Activated CD4-positive, alpha-beta T cell treated with anti-CD3 and anti-CD28 coated beads, Interleukin-2, amount 10 ng/mL, durations not matched to agents 7 days and 5 days (primary cell): ENCODE measurements around the gene CPB2. TPM values are rescaled to one million over a fixed set of nuclear protein-coding genes. Genes with fewer than 3 reads are reported as not detected.

Experiments
- CTCF ChIA-PET: fragments of 350-600 bp; sonication (Branson Sonifier 250); formaldehyde crosslinking; loops from one replicate; lab custom pipeline; 2021; ENCODE audit warnings: antibody characterized with exemption; lab: Charles Lee
- POLR2A ChIA-PET: fragments of 350-600 bp; sonication (Branson Sonifier 250); formaldehyde crosslinking; loops from one replicate; lab custom pipeline; 2021; ENCODE audit warnings: antibody characterized with exemption; lab: Charles Lee
- DNase-seq: peaks from one replicate; pipeline ENCODE4 v3.0.0-alpha.2; 2020
- H3K27ac Mint-ChIP-seq: one replicate; pipeline ENCODE4 v1.8.0; 2021; ENCODE audit warnings: mild to moderate bottlenecking, moderate library complexity, mixed read lengths
- H3K27me3 Mint-ChIP-seq: one replicate; pipeline ENCODE4 v1.8.0; 2021; ENCODE audit warnings: mixed read lengths
- H3K36me3 Mint-ChIP-seq: one replicate; pipeline ENCODE4 v1.8.0; 2021; ENCODE audit warnings: low read depth, mixed read lengths
- H3K4me1 Mint-ChIP-seq: one replicate; pipeline ENCODE4 v1.8.0; 2021; ENCODE audit warnings: mixed read lengths
- H3K4me3 Mint-ChIP-seq: one replicate; pipeline ENCODE4 v1.8.0; 2021; ENCODE audit warnings: mild to moderate bottlenecking, moderate library complexity, mixed read lengths
- H3K9me3 Mint-ChIP-seq: one replicate; pipeline ENCODE4 v1.8.0; 2021; ENCODE audit warnings: mixed read lengths
- total RNA-seq, 2 experiments: library from RNA; stranded (reverse); gene quantifications; one replicate each; pipeline ENCODE4 v1.2.3, GENCODE V29; 2021

The CPB2 gene
- total RNA-seq, 2 experiments from 2014 or later, result not detected

- CTCF ChIA-PET, result interaction anchor here (1.0 to 1.4 kb wide), 3 partner anchors 10 to 74 kb away, joined by 3 read pairs; no protein-coding TSS in a partner anchor
- H3K27me3 Mint-ChIP-seq, result no peaks in the 10 kb centered on the region
- peaks cover 11% of the 10 kb centered on the region for H3K4me1 Mint-ChIP-seq
- no peak for DNase-seq
- H3K36me3 Mint-ChIP-seq, result peaks cover 55% of the 10 kb centered on the region
- H3K9me3 Mint-ChIP-seq, result peaks cover 6% of the 10 kb centered on the region
- no peak overlapping the region for H3K27ac Mint-ChIP-seq
- POLR2A ChIA-PET, result no interaction called here
- no peak overlapping the region for H3K4me3 Mint-ChIP-seq
Measured at GRCh38 chr13:46031581-46032263, 73.1 kb downstream of the CPB2 start.

GRCh38 chr13:46025157-46025556 is 79.7 kb downstream of the CPB2 start:
- H3K4me3 Mint-ChIP-seq, result no peak overlapping the region
- ChIA-PET CTCF (no interaction called here), POLR2A (no interaction called here)
- H3K27me3 Mint-ChIP-seq, result no peaks in the 10 kb centered on the region
- peaks cover 4% of the 10 kb centered on the region for H3K9me3 Mint-ChIP-seq
- DNase-seq, result no peak
- no peaks in the 10 kb centered on the region for H3K4me1 Mint-ChIP-seq
- H3K27ac Mint-ChIP-seq, result no peak overlapping the region
- peaks cover 15% of the 10 kb centered on the region for H3K36me3 Mint-ChIP-seq

- H3K27me3 Mint-ChIP-seq, result no peaks in the 10 kb centered on the region
- H3K4me1 Mint-ChIP-seq, result no peaks in the 10 kb centered on the region
- no peaks in the 10 kb centered on the region for H3K9me3 Mint-ChIP-seq
- no peak overlapping the region for H3K4me3 Mint-ChIP-seq
- H3K36me3 Mint-ChIP-seq, result peaks cover 9% of the 10 kb centered on the region
- no peak overlapping the region for H3K27ac Mint-ChIP-seq
- POLR2A ChIA-PET, result no interaction called here
- CTCF ChIA-PET, result no interaction called here
- DNase-seq, result no peak
Measured at GRCh38 chr13:46022481-46022880, 82.4 kb downstream of the CPB2 start.

- Mint-ChIP-seq H3K36me3 (peaks cover 22% of the 10 kb centered on the region), H3K9me3 (no peaks in the 10 kb centered on the region), H3K27me3 (no peaks in the 10 kb centered on the region), H3K4me3 (no peak overlapping the region), H3K4me1 (no peaks in the 10 kb centered on the region), H3K27ac (no peak overlapping the region)
- no peak for DNase-seq
- ChIA-PET POLR2A (no interaction called here), CTCF (interaction anchor here (0.7 kb wide), 1 partner anchor 12 kb away, joined by 3 read pairs; no protein-coding TSS in a partner anchor)
Measured at GRCh38 chr13:46016216-46016615, 88.6 kb downstream of the CPB2 start.

- H3K4me3 Mint-ChIP-seq, result no peak overlapping the region
- H3K9me3 Mint-ChIP-seq, result no peaks in the 10 kb centered on the region
- DNase-seq, result no peak
- ChIA-PET POLR2A (no interaction called here), CTCF (no interaction called here)
- no peaks in the 10 kb centered on the region for H3K27me3 Mint-ChIP-seq
- no peak overlapping the region for H3K27ac Mint-ChIP-seq
- no peaks in the 10 kb centered on the region for H3K4me1 Mint-ChIP-seq
- H3K36me3 Mint-ChIP-seq, result peaks cover 24% of the 10 kb centered on the region
Measured at GRCh38 chr13:46015366-46015765, 89.5 kb downstream of the CPB2 start.

GRCh38 chr13:46012404-46012803 is 92.4 kb downstream of the CPB2 start:
- H3K36me3 Mint-ChIP-seq, result peaks cover 33% of the 10 kb centered on the region
- H3K4me1 Mint-ChIP-seq, result no peaks in the 10 kb centered on the region
- ChIA-PET POLR2A (no interaction called here), CTCF (no interaction called here)
- no peaks in the 10 kb centered on the region for H3K27me3 Mint-ChIP-seq
- no peak overlapping the region for H3K27ac Mint-ChIP-seq
- no peak for DNase-seq
- H3K4me3 Mint-ChIP-seq, result no peak overlapping the region
- no peaks in the 10 kb centered on the region for H3K9me3 Mint-ChIP-seq

GRCh38 chr13:46010148-46010547 is 94.7 kb downstream of the CPB2 start:
- Mint-ChIP-seq H3K4me3 (no peak overlapping the region), H3K27ac (no peak overlapping the region), H3K4me1 (no peaks in the 10 kb centered on the region), H3K27me3 (no peaks in the 10 kb centered on the region), H3K9me3 (no peaks in the 10 kb centered on the region), H3K36me3 (peaks cover 26% of the 10 kb centered on the region)
- ChIA-PET CTCF (interaction anchor here (0.5 to 1.2 kb wide), 3 partner anchors 12 to 712 kb away, joined by 3 read pairs; no protein-coding TSS in a partner anchor), POLR2A (no interaction called here)
- DNase-seq, result no peak

GRCh38 chr13:46008631-46009030 is 96.2 kb downstream of the CPB2 start:
- H3K4me1 Mint-ChIP-seq, result no peaks in the 10 kb centered on the region
- H3K4me3 Mint-ChIP-seq, result no peak overlapping the region
- ChIA-PET POLR2A (no interaction called here), CTCF (interaction anchor here (0.6 kb wide), 1 partner anchor 1551 kb away, joined by 3 read pairs; no protein-coding TSS in a partner anchor)
- no peak for DNase-seq
- H3K36me3 Mint-ChIP-seq, result peaks cover 29% of the 10 kb centered on the region
- no peaks in the 10 kb centered on the region for H3K27me3 Mint-ChIP-seq
- H3K9me3 Mint-ChIP-seq, result no peaks in the 10 kb centered on the region
- no peak overlapping the region for H3K27ac Mint-ChIP-seq

- Mint-ChIP-seq H3K9me3 (no peaks in the 10 kb centered on the region), H3K36me3 (peaks cover 43% of the 10 kb centered on the region), H3K4me3 (no peak overlapping the region), H3K27me3 (no peaks in the 10 kb centered on the region), H3K4me1 (peaks cover 2% of the 10 kb centered on the region), H3K27ac (no peak overlapping the region)
- no peak for DNase-seq
- CTCF ChIA-PET, result no interaction called here
- POLR2A ChIA-PET, result no interaction called here
Measured at GRCh38 chr13:46006688-46007452, 98.0 kb downstream of the CPB2 start.

- H3K4me1 Mint-ChIP-seq, result peaks cover 2% of the 10 kb centered on the region
- H3K9me3 Mint-ChIP-seq, result no peaks in the 10 kb centered on the region
- no peak overlapping the region for H3K4me3 Mint-ChIP-seq
- ChIA-PET CTCF (interaction anchor here (1.2 kb wide), 1 partner anchor 12 kb away, joined by 3 read pairs; no protein-coding TSS in a partner anchor), POLR2A (no interaction called here)
- no peaks in the 10 kb centered on the region for H3K27me3 Mint-ChIP-seq
- H3K36me3 Mint-ChIP-seq, result peaks cover 51% of the 10 kb centered on the region
- no peak overlapping the region for H3K27ac Mint-ChIP-seq
- DNase-seq, result no peak
Measured at GRCh38 chr13:46004491-46004890, 100.3 kb downstream of the CPB2 start.

Other genes starting within 250 kb of the CPB2 start
- 10 to 100 TPM; 38.0 to 50.0 TPM for gene ZC3H13, start 52.3 kb downstream of the CPB2 start, total RNA-seq
- gene LCP1, start 77.1 kb upstream of the CPB2 start, total RNA-seq, result 1,000 to 10,000 TPM; 1,260 to 1,323 TPM
- gene LRRC63, start 106.9 kb upstream of the CPB2 start, total RNA-seq, result 1 to 10 TPM; 1.0 to 1.5 TPM